Esophagus muscularis mucosa (tissue), 3 donors: Measurements from ENCODE around the gene LMO7.

ENCODE experiments used
- CTCF ChIP-seq, 3 experiments: fragments of 200-600 bp in 2 of 3; fragments of 450-650 bp in 1 of 3; sonication (generic) in 2 of 3; IDR thresholded peaks; one replicate each; pipeline ENCODE4 v1.5.1; 2017 to 2019; ENCODE audit warnings: antibody characterized with exemption in 3 of 3, mild to moderate bottlenecking in 2 of 3, moderate library complexity in 1 of 3
- POLR2A ChIP-seq: fragments of 450-650 bp; IDR thresholded peaks from one replicate; pipeline ENCODE4 v1.6.1; 2017; ENCODE audit warnings: antibody characterized with exemption, moderate library complexity, mild to moderate bottlenecking, low read depth

GRCh38 chr13:75877071-75877470, 240.9 kb downstream of the LMO7 start:
- TF ChIP-seq POLR2A (no peak), CTCF (IDR thresholded peaks at IDR 0.05) (no peak)
